H9 (cell line): Measurements from ENCODE around the gene FGF10. TPM values are rescaled to one million over a fixed set of nuclear protein-coding genes. Genes with fewer than 3 reads are reported as not detected.

Source experiments
- DNase-seq: peaks from one replicate; pipeline ENCODE4 v3.0.0-alpha.2; 2017
- H2AFZ ChIP-seq: one replicate; pipeline ENCODE4 v1.6.1; 2013; ENCODE audit warnings: mild to moderate bottlenecking, low read length, control low read depth, moderate library complexity
- H2AK5ac ChIP-seq: 2 replicates; pipeline ENCODE4 v1.6.1; 2013; ENCODE audit warnings: low read length, control low read depth, mixed read lengths; ENCODE audit not compliant: insufficient read length
- H2BK120ac ChIP-seq: one replicate; pipeline ENCODE4 v1.6.1; 2013; ENCODE audit warnings: low read depth, mild to moderate bottlenecking, low read length, control low read depth, inconsistent platforms; ENCODE audit not compliant: poor library complexity, severe bottlenecking
- H2BK12ac ChIP-seq: 2 replicates; pipeline ENCODE4 v1.6.1; 2013; ENCODE audit warnings: low read length, control low read depth, mixed read lengths, low read depth; ENCODE audit not compliant: insufficient read length
- H2BK15ac ChIP-seq: 2 replicates; pipeline ENCODE4 v1.6.1; 2013; ENCODE audit warnings: low read depth, low read length, control low read depth
- H2BK20ac ChIP-seq: one replicate; pipeline ENCODE4 v1.6.1; 2013; ENCODE audit warnings: low read depth, mild to moderate bottlenecking, low read length, control low read depth, inconsistent platforms; ENCODE audit not compliant: poor library complexity, severe bottlenecking
- H2BK5ac ChIP-seq: 2 replicates; pipeline ENCODE4 v1.6.1; 2013; ENCODE audit warnings: low read length, control low read depth, mixed read lengths; ENCODE audit not compliant: insufficient read length
- H3K14ac ChIP-seq: 2 replicates; pipeline ENCODE4 v1.6.1; 2013; ENCODE audit warnings: low read length, control low read depth; ENCODE audit not compliant: insufficient read depth
- H3K18ac ChIP-seq: 2 replicates; pipeline ENCODE4 v1.6.1; 2013; ENCODE audit warnings: low read depth, mild to moderate bottlenecking, mixed read lengths, low read length, control low read depth; ENCODE audit not compliant: insufficient read length
- H3K23ac ChIP-seq: 2 replicates; pipeline ENCODE4 v1.6.1; 2013; ENCODE audit warnings: low read length, control low read depth, mixed read lengths, low read depth; ENCODE audit not compliant: insufficient read length
- H3K23me2 ChIP-seq: 2 replicates; pipeline ENCODE4 v1.6.1; 2013; ENCODE audit warnings: low read depth, mild to moderate bottlenecking, mixed read lengths, low read length, control low read depth; ENCODE audit not compliant: insufficient read length, poor library complexity, severe bottlenecking
- H3K27ac ChIP-seq: 2 replicates; pipeline ENCODE4 v1.5.1; 2013; ENCODE audit warnings: low read length, control low read depth, mixed read lengths, low read depth; ENCODE audit not compliant: insufficient read length
- H3K27me3 ChIP-seq: 2 replicates; pipeline ENCODE4 v1.6.1; 2013; ENCODE audit warnings: low read length, control low read depth, inconsistent platforms; ENCODE audit not compliant: insufficient read depth
- H3K4ac ChIP-seq: 2 replicates; pipeline ENCODE4 v1.6.1; 2013; ENCODE audit warnings: low read depth, mild to moderate bottlenecking, control low read depth, inconsistent platforms, low read length, moderate library complexity
- H3K4me1 ChIP-seq: 2 replicates; pipeline ENCODE4 v1.6.1; 2013; ENCODE audit warnings: low read length, control low read depth, inconsistent platforms; ENCODE audit not compliant: insufficient read depth
- H3K4me2 ChIP-seq: 2 replicates; pipeline ENCODE4 v1.6.1; 2013; ENCODE audit warnings: low read length, control low read depth, mixed read lengths; ENCODE audit not compliant: insufficient read length, insufficient read depth
- H3K56ac ChIP-seq: 2 replicates; pipeline ENCODE4 v1.6.1; 2013; ENCODE audit warnings: low read depth, mild to moderate bottlenecking, mixed read lengths, low read length, control low read depth; ENCODE audit not compliant: insufficient read length
- H3K79me1 ChIP-seq: 2 replicates; pipeline ENCODE4 v1.6.1; 2013; ENCODE audit warnings: low read depth, mild to moderate bottlenecking, moderate library complexity, low read length, control low read depth, inconsistent platforms; ENCODE audit not compliant: insufficient read depth, poor library complexity, severe bottlenecking
- H3K79me2 ChIP-seq: 2 replicates; pipeline ENCODE4 v1.6.1; 2013; ENCODE audit warnings: low read length, control low read depth, inconsistent platforms; ENCODE audit not compliant: insufficient read depth
- H3K9ac ChIP-seq: 2 replicates; pipeline ENCODE4 v1.6.1; 2013; ENCODE audit warnings: low read length, control low read depth, mixed read lengths; ENCODE audit not compliant: insufficient read length; ENCODE audit errors: extremely low read depth
- H3K9me3 ChIP-seq: one replicate; pipeline ENCODE4 v1.6.1; 2013; ENCODE audit warnings: low read depth, low read length, inconsistent platforms; ENCODE audit not compliant: control insufficient read depth
- H3T11ph ChIP-seq: one replicate; pipeline ENCODE4 v1.6.1; 2013; ENCODE audit warnings: mild to moderate bottlenecking, low read length, control low read depth, inconsistent platforms
- H4K20me1 ChIP-seq: one replicate; pipeline ENCODE4 v1.6.1; 2013; ENCODE audit not compliant: control insufficient read depth, insufficient read length, insufficient read depth
- H4K5ac ChIP-seq: 2 replicates; pipeline ENCODE4 v1.6.1; 2013; ENCODE audit warnings: low read depth, mild to moderate bottlenecking, mixed read lengths, low read length, control low read depth; ENCODE audit not compliant: insufficient read length
- H4K8ac ChIP-seq: replicated peaks from 2 replicates; pipeline ENCODE4 v1.6.1; 2013; ENCODE audit warnings: low read length, control low read depth, mixed read lengths, low read depth; ENCODE audit not compliant: insufficient read length
- H4K91ac ChIP-seq: 2 replicates; pipeline ENCODE4 v1.6.1; 2013; ENCODE audit warnings: low read depth, mild to moderate bottlenecking, moderate library complexity, mixed read lengths, low read length, control low read depth; ENCODE audit not compliant: insufficient read length
- H3K27ac Mint-ChIP-seq, 3 experiments: 2 replicates in 2 of 3; 3 replicates in 1 of 3; pipeline ENCODE4 v1.8.0; 2020 to 2021; ENCODE audit warnings: mixed read lengths in 3 of 3, mild to moderate bottlenecking in 1 of 3, moderate library complexity in 1 of 3
- H3K27me3 Mint-ChIP-seq: 2 replicates; pipeline ENCODE4 v1.8.0; 2021; ENCODE audit warnings: low read depth, mild to moderate bottlenecking, moderate library complexity, mixed read lengths
- H3K36me3 Mint-ChIP-seq, 3 experiments: 2 replicates in 2 of 3; 3 replicates in 1 of 3; pipeline ENCODE4 v1.8.0; 2020 to 2021; ENCODE audit warnings: low read depth in 3 of 3, mixed read lengths in 3 of 3; ENCODE audit not compliant: insufficient read depth in 1 of 3
- H3K4me1 Mint-ChIP-seq, 2 experiments: 2 replicates each; pipeline ENCODE4 v1.8.0; 2020; ENCODE audit warnings: mixed read lengths in 2 of 2
- H3K4me3 Mint-ChIP-seq, 2 experiments: 2 replicates in 1 of 2; 3 replicates in 1 of 2; pipeline ENCODE4 v1.8.0; 2020 to 2021; ENCODE audit warnings: mild to moderate bottlenecking in 2 of 2, mixed read lengths in 2 of 2, moderate library complexity in 1 of 2
- H3K9me3 Mint-ChIP-seq, 2 experiments: 2 replicates in 1 of 2; 3 replicates in 1 of 2; pipeline ENCODE4 v1.8.0; 2020; ENCODE audit warnings: mild to moderate bottlenecking in 2 of 2, mixed read lengths in 2 of 2, moderate library complexity in 1 of 2
- CTCF ChIP-seq: fragments of 200-600 bp; sonication (generic); conservative IDR thresholded peaks from 3 replicates; pipeline ENCODE4 v1.8.0; 2021; ENCODE audit warnings: antibody characterized with exemption, mild to moderate bottlenecking
- WGBS: extraction: QIAGEN DNeasy Blood & Tissue Kit; methylation state at CpG from one replicate; pipeline ENCODE4 v1.1.7; 2013; ENCODE audit warnings: missing lambda C conversion rate, low lambda C conversion rate, mixed read lengths; ENCODE audit not compliant: insufficient read length; ENCODE audit errors: extremely low coverage; 5-methylcytosine and 5-hydroxymethylcytosine counted together
- total RNA-seq: library from RNA; stranded (reverse); gene quantifications from 2 replicates; pipeline ENCODE4 v1.2.1, GENCODE V29; 2021

Gene FGF10
- total RNA-seq, 1 experiment from 2014 or later: not detected

- Histone ChIP-seq H3K79me1 (no peaks in the 10 kb centered on the region), H3K14ac (no peak overlapping the region), H2AFZ (no peak overlapping the region), H2BK12ac (no peak overlapping the region), H3K23me2 (no peaks in the 10 kb centered on the region), H3K18ac (no peak overlapping the region), H3K4ac (no peak overlapping the region), H4K8ac (no peak overlapping the region), H2BK15ac (no peak overlapping the region), H2BK120ac (no peak overlapping the region), H3K27me3 (no peaks in the 10 kb centered on the region), H3K9ac (no peak overlapping the region), H2BK5ac (no peak overlapping the region), H2AK5ac (no peak overlapping the region), H3K23ac (no peak overlapping the region), H4K20me1 (no peaks in the 10 kb centered on the region), H3T11ph (no peak overlapping the region), H3K27ac (no peak overlapping the region), H4K5ac (no peak overlapping the region), H3K9me3 (no peaks in the 10 kb centered on the region), H3K4me2 (no peak overlapping the region), H3K79me2 (no peaks in the 10 kb centered on the region), H2BK20ac (no peak overlapping the region), H3K4me1 (no peaks in the 10 kb centered on the region), H3K56ac (no peak overlapping the region), H4K91ac (no peak overlapping the region)
- no peaks in the 10 kb centered on the region for H3K27me3 Mint-ChIP-seq
- H3K36me3 Mint-ChIP-seq: no peaks in the 10 kb centered on the region; a peak in 1 of 7 replicates
- no peaks in the 10 kb centered on the region for H3K4me1 Mint-ChIP-seq
- no peak for DNase-seq
- no CpG with 5 or more reads among the region's 2 CpGs for WGBS
- no peak overlapping the region for H3K27ac Mint-ChIP-seq
- no peak for TF ChIP-seq CTCF
- H3K4me3 Mint-ChIP-seq: no peak overlapping the region
- no peaks in the 10 kb centered on the region for H3K9me3 Mint-ChIP-seq
These were observed 12.9 kb upstream of the FGF10 start for GRCh38 chr5:44402084-44402483.
